ENCODE measurements around the gene NDUFS4. TPM values are rescaled to one million over a fixed set of nuclear protein-coding genes. Genes with fewer than 3 reads are reported as not detected.

The NDUFS4 gene
- 10 to 100 TPM; 22.4 to 33.1 (median 25.7) TPM for total RNA-seq
- total RNA-seq (2013) = 59.9 TPM

- Histone ChIP-seq H3K9me3 (ENCODE audit: control insufficient read depth, insufficient read depth, low read length) (no peaks in the 10 kb centered on the region), H3K27ac (ENCODE audit: low read length) (peak within 1 kb of the TSS; percentile 74), H3K36me3 (ENCODE audit: control insufficient read depth, insufficient read depth, low read length) (no peaks in the 10 kb centered on the region), H3K4me1 (ENCODE audit: control insufficient read depth, insufficient read depth, low read length) (peaks cover 6% of the 10 kb centered on the region), H3K4me3 (ENCODE audit: low read length) (peak within 1 kb of the TSS; percentile 94), H3K27me3 (ENCODE audit: control insufficient read depth, insufficient read depth, low read length) (peaks cover 5% of the 10 kb centered on the region)
- intact Hi-C loops (cut with micrococcal nuclease) = no loop called here
- Mint-ChIP-seq H3K27ac (peak within 1 kb of the TSS; percentile 95 to 97), H3K4me3 (peak within 1 kb of the TSS; percentile 98), H3K4me1 (peaks cover 31 to 33% of the 10 kb centered on the region in 2 donors), H3K36me3 (no peaks in the 10 kb centered on the region), H3K27me3 (ENCODE audit: low read depth in 2 of 2) (peaks cover 13 to 40% of the 10 kb centered on the region in 2 donors), H3K9me3 (no peaks in the 10 kb centered on the region)
- ATAC-seq (peak; percentile 88 to 93 (median 89)), DNase-seq (peak; percentile 64 to 85)
- TF ChIP-seq CTCF (IDR thresholded peaks at IDR 0.05) = no peak
- 0% methylated on average over 30 of the region's 30 CpGs for WGBS (ENCODE audit: insufficient coverage)
Measured at GRCh38 chr5:53560506-53561191, at the start of gene NDUFS4. Gene NDUFS4 (plus strand): TSS chr5:53560639. CDS start chr5:53560663, 24 bp downstream.

GRCh38 chr5:53512539-53512938, 47.9 kb upstream of the NDUFS4 start:
- DNase-seq = no peak
- no peak for TF ChIP-seq CTCF (IDR thresholded peaks at IDR 0.05)
- H3K27ac Mint-ChIP-seq = no peak overlapping the region
- Histone ChIP-seq H3K4me3 (ENCODE audit: low read length) (no peak overlapping the region), H3K4me1 (ENCODE audit: control insufficient read depth, insufficient read depth, low read length) (no peaks in the 10 kb centered on the region), H3K9me3 (ENCODE audit: control insufficient read depth, insufficient read depth, low read length) (peaks cover 6% of the 10 kb centered on the region), H3K27me3 (ENCODE audit: control insufficient read depth, insufficient read depth, low read length) (no peaks in the 10 kb centered on the region), H3K27ac (ENCODE audit: low read length) (no peak overlapping the region), H3K36me3 (ENCODE audit: control insufficient read depth, insufficient read depth, low read length) (no peaks in the 10 kb centered on the region)
- H3K27me3 Mint-ChIP-seq (ENCODE audit: low read depth in 2 of 2) = peaks cover 0 to 5% of the 10 kb centered on the region in 2 donors
- H3K36me3 Mint-ChIP-seq = peaks cover 10% of the 10 kb centered on the region
- no peak for ATAC-seq
- no peak overlapping the region for H3K4me3 Mint-ChIP-seq
- H3K4me1 Mint-ChIP-seq = no peaks in the 10 kb centered on the region
- intact Hi-C loops (cut with micrococcal nuclease) = no loop called here
- peaks cover 6 to 7% of the 10 kb centered on the region in 2 donors for H3K9me3 Mint-ChIP-seq

GRCh38 chr5:53515988-53516387, 44.5 kb upstream of the NDUFS4 start:
- H3K27ac ChIP-seq (ENCODE audit: low read length) = no peak overlapping the region
- ATAC-seq = no peak
- no peak for DNase-seq
- no peak for TF ChIP-seq CTCF (IDR thresholded peaks at IDR 0.05)
- no peaks in the 10 kb centered on the region for H3K27me3 ChIP-seq (ENCODE audit: control insufficient read depth, insufficient read depth, low read length)
- H3K9me3 ChIP-seq (ENCODE audit: control insufficient read depth, insufficient read depth, low read length) = no peaks in the 10 kb centered on the region
- intact Hi-C loops (cut with micrococcal nuclease) = no loop called here
- no peak overlapping the region for H3K4me3 ChIP-seq (ENCODE audit: low read length)
- H3K4me3 Mint-ChIP-seq = no peak overlapping the region
- no peak overlapping the region for H3K27ac Mint-ChIP-seq
- WGBS (ENCODE audit: insufficient coverage) = 51% methylated on average over 2 of the region's 6 CpGs
- H3K36me3 Mint-ChIP-seq = peaks cover 6% of the 10 kb centered on the region
- H3K4me1 Mint-ChIP-seq = no peaks in the 10 kb centered on the region
- H3K27me3 Mint-ChIP-seq (ENCODE audit: low read depth in 2 of 2) = peaks cover 3 to 13% of the 10 kb centered on the region in 2 donors
- no peaks in the 10 kb centered on the region for H3K4me1 ChIP-seq (ENCODE audit: control insufficient read depth, insufficient read depth, low read length)
- H3K36me3 ChIP-seq (ENCODE audit: control insufficient read depth, insufficient read depth, low read length) = no peaks in the 10 kb centered on the region
- H3K9me3 Mint-ChIP-seq = peaks cover 1 to 7% of the 10 kb centered on the region in 2 donors

- no peaks in the 10 kb centered on the region for H3K9me3 ChIP-seq (ENCODE audit: control insufficient read depth, insufficient read depth, low read length)
- no peak overlapping the region for H3K4me3 ChIP-seq (ENCODE audit: low read length)
- Mint-ChIP-seq H3K27me3 (ENCODE audit: low read depth in 2 of 2) (peaks cover 3 to 13% of the 10 kb centered on the region in 2 donors), H3K4me1 (no peaks in the 10 kb centered on the region), H3K9me3 (peaks cover 0 to 5% of the 10 kb centered on the region in 2 donors), H3K36me3 (peaks cover 6% of the 10 kb centered on the region), H3K27ac (no peak overlapping the region), H3K4me3 (no peak overlapping the region)
- no peaks in the 10 kb centered on the region for H3K36me3 ChIP-seq (ENCODE audit: control insufficient read depth, insufficient read depth, low read length)
- no peak for DNase-seq
- H3K4me1 ChIP-seq (ENCODE audit: control insufficient read depth, insufficient read depth, low read length) = no peaks in the 10 kb centered on the region
- no peak for TF ChIP-seq CTCF (IDR thresholded peaks at IDR 0.05)
- ATAC-seq = no peak
- H3K27ac ChIP-seq (ENCODE audit: low read length) = no peak overlapping the region
- intact Hi-C loops (cut with micrococcal nuclease) = no loop called here
- H3K27me3 ChIP-seq (ENCODE audit: control insufficient read depth, insufficient read depth, low read length) = no peaks in the 10 kb centered on the region
Measured at GRCh38 chr5:53520813-53521212, 39.6 kb upstream of the NDUFS4 start.
